Prostate gland (tissue), 2 donors: ENCODE measurements around the gene INAFM1. TPM values are rescaled to one million over a fixed set of nuclear protein-coding genes. Genes with fewer than 3 reads are reported as not detected.
A peak's percentile ranks its signal among the peaks of the same experiment; 100 is the strongest.
"Not testable (repeated sequence)": the region's sequence is repeated elsewhere in the genome, so short reads cannot be mapped to it uniquely, and the experiment has no call there.

ENCODE experiments used
- DNase-seq: peaks from one replicate; pipeline ENCODE4 v3.0.0-alpha.2; 2019; ENCODE audit warnings: low spot score
- H3K27ac ChIP-seq, 2 donors: fragments of 200-600 bp; sonication (generic); 2 replicates each; pipeline ENCODE4 v1.5.1; 2017 to 2019
- H3K27me3 ChIP-seq: fragments of 200-600 bp; sonication (generic); replicated peaks from 2 replicates; pipeline ENCODE4 v1.5.1; 2019; ENCODE audit not compliant: insufficient read depth
- H3K36me3 ChIP-seq, 2 donors: fragments of 200-600 bp; sonication (generic); 1 replicate in 1 of 2; 2 replicates in 1 of 2; pipeline versions ENCODE4 v1.5.1 to v1.8.1; 2017 to 2019
- H3K4me1 ChIP-seq: fragments of 200-600 bp; sonication (generic); replicated peaks from 2 replicates; pipeline ENCODE4 v1.5.1; 2019
- H3K4me3 ChIP-seq, 2 donors: fragments of 200-600 bp; sonication (generic); 2 replicates each; pipeline ENCODE4 v1.5.1; 2017 to 2019
- H3K9me3 ChIP-seq: fragments of 200-600 bp; sonication (generic); 2 replicates; pipeline ENCODE4 v1.5.1; 2017
- POLR2A ChIP-seq: fragments of 450-650 bp; IDR thresholded peaks from one replicate; pipeline ENCODE4 v1.6.1; 2016; ENCODE audit warnings: antibody characterized with exemption, mild to moderate bottlenecking
- POLR2AphosphoS5 ChIP-seq: sonication (generic); formaldehyde crosslinking; IDR thresholded peaks from one replicate; pipeline ENCODE4 v1.6.1; 2017; ENCODE audit warnings: antibody characterized with exemption
- WGBS: methylation state at CpG from one replicate; pipeline ENCODE4 v1.1.5; 2018; 5-methylcytosine and 5-hydroxymethylcytosine counted together
- intact Hi-C: fragments of 100-400 bp; cut with DNase I; formaldehyde crosslinking; loops from one replicate; pipeline ENCODE4 v1.14.2; 2022
- total RNA-seq, 2 donors: library from RNA; depleted of rRNA; stranded (reverse); fragments of >200 nt; gene quantifications; one replicate each; pipeline ENCODE4 v1.1.0, GENCODE V29; 2016
- TF ChIP-seq, protein P1 (sequence below), 4 experiments: fragments of 200-600 bp in 2 of 4; fragments of 450-650 bp in 2 of 4; sonication (generic) in 2 of 4; IDR thresholded peaks; 1 replicate in 3 of 4; 2 replicates in 1 of 4; pipeline ENCODE4 v1.5.1; 2016 to 2019; ENCODE audit warnings: antibody characterized with exemption in 4 of 4, mild to moderate bottlenecking in 2 of 4, moderate library complexity in 2 of 4

Gene INAFM1
- total RNA-seq, 2 donors from 2014 or later = 11.4 to 30.2 TPM

DNA sequence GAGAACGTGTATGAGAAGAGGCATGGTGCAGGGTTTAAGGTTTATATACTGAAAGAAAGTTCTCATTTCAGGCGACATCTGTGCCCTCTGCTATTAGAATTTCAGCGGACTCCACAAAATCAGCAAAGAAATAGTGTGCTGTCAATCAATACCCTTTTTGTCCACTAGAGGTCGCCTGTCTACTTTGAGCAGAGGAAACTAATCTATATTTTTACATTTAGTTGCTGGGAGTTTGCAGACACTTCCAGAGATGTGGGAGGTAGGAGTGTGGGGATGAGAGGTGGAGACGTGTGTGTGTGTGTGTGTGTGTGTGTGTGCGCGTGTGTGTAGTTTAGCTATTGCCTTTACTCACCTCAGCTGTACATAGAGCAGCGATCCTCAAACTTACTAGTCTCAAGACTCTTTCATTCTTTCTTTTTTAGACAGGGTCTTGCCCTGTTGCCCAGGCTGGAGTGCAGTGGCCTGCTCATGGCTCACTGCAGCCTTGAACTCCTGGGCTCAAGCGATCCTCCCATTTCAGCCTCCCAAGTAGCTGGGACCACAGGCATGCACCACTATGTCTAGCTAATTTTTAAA, 9.7 kb downstream of the INAFM1 start:
- Histone ChIP-seq H3K27me3 (no peaks in the 10 kb centered on the region), H3K36me3 (no peaks in the 10 kb centered on the region), H3K4me1 (no peaks in the 10 kb centered on the region), H3K27ac (no peak overlapping the region), H3K9me3 (no peaks in the 10 kb centered on the region), H3K4me3 (no peak overlapping the region)
- WGBS = 30% methylated on average over 9 of the region's 9 CpGs
- intact Hi-C loops = no loop called here
- TF ChIP-seq POLR2A = no peak
- TF ChIP-seq POLR2AphosphoS5 = no peak
- TF ChIP-seq, protein P1, sequence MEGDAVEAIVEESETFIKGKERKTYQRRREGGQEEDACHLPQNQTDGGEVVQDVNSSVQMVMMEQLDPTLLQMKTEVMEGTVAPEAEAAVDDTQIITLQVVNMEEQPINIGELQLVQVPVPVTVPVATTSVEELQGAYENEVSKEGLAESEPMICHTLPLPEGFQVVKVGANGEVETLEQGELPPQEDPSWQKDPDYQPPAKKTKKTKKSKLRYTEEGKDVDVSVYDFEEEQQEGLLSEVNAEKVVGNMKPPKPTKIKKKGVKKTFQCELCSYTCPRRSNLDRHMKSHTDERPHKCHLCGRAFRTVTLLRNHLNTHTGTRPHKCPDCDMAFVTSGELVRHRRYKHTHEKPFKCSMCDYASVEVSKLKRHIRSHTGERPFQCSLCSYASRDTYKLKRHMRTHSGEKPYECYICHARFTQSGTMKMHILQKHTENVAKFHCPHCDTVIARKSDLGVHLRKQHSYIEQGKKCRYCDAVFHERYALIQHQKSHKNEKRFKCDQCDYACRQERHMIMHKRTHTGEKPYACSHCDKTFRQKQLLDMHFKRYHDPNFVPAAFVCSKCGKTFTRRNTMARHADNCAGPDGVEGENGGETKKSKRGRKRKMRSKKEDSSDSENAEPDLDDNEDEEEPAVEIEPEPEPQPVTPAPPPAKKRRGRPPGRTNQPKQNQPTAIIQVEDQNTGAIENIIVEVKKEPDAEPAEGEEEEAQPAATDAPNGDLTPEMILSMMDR (IDR thresholded peaks at IDR 0.05) = peak; percentile 67 to 88 (median 80)
- peak; percentile 48 for DNase-seq

DNA sequence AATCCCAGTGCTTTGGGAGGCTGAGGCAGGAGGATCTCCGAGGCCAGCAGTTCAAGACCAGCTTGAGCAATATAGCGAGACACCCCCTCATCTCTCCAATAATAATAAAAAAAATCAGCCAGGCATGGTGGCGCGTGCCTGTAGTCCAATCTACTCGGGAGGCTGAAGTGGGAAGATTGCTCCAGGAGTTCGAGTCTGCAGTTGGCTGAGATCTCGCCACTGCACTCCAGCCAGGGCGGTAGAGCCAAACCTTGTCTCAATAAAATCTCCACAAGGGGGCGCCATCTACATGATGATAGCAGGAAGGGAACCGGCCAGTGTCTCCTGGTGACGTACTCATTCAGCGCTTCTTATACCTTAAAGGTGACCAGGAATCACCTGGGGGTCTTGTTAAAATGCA, 21.4 kb downstream of the INAFM1 start:
- H3K9me3 ChIP-seq = no peaks in the 10 kb centered on the region
- H3K4me3 ChIP-seq = no peak overlapping the region
- H3K36me3 ChIP-seq = no peaks in the 10 kb centered on the region
- H3K4me1 ChIP-seq = no peaks in the 10 kb centered on the region
- H3K27ac ChIP-seq = no peak overlapping the region
- TF ChIP-seq POLR2A (no peak), POLR2AphosphoS5 (peak; percentile 14)
- TF ChIP-seq, protein P1 (IDR thresholded peaks at IDR 0.05) = peak; percentile 23 to 81 (median 67)
- peak; percentile 75 for DNase-seq
- no peaks in the 10 kb centered on the region for H3K27me3 ChIP-seq
- 28% methylated on average over 12 of the region's 12 CpGs for WGBS
- intact Hi-C loops = loop anchor here (10.0 kb wide), 2 partner anchors 129 to 409 kb away; no protein-coding TSS in a partner anchor

DNA sequence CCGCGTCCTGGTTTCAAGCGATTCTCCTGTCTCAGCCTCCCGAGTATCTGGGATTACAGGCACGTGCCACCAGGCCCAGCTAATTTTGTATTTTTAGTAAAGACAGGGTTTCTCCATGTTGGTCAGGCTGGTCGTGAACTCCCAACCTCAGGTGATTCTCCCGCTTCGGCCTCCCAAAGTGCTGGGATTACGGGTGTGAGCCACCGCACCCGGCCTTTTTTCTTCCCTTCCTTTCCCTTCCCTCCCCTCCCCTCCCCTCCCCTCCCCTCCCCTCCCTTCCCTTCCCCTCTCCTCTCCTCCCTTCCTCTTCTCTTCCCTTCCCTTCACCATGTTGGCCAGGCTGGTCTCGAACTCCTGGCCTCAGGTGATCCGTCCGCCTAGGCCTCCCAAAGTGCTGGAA, 26.2 kb downstream of the INAFM1 start:
- H3K4me3 ChIP-seq, DNase-seq, H3K9me3 ChIP-seq, intact Hi-C loops, H3K27me3 ChIP-seq, H3K4me1 ChIP-seq, H3K27ac ChIP-seq, H3K36me3 ChIP-seq: not testable (repeated sequence)
- WGBS = 92% methylated on average over 14 of the region's 14 CpGs

DNA sequence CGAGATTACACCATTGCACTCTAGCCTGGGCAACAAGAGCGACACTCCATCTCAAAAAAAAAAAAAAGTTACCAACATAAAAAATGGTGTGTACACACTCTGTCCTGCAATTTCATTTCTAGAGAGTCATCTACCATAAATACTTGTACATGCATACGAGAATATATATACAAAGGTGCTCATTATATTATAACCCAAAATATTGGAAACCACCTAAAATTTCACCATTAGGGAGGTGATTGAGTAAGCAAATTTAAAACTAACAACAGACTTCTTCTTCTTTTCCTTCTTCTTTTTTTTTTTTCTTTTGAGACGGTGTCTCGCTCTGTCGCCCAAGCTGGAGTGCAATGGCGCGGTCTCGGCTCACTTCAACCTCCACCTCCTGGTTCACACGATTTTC, 27.6 kb downstream of the INAFM1 start:
- H3K27me3 ChIP-seq = no peaks in the 10 kb centered on the region
- no peaks in the 10 kb centered on the region for H3K4me1 ChIP-seq
- no peak overlapping the region for H3K4me3 ChIP-seq
- TF ChIP-seq, protein P1 (IDR thresholded peaks at IDR 0.05) = no peak
- TF ChIP-seq POLR2AphosphoS5 = no peak
- no peak for TF ChIP-seq POLR2A
- 93% methylated on average over 10 of the region's 10 CpGs for WGBS
- H3K36me3 ChIP-seq = no peaks in the 10 kb centered on the region
- H3K9me3 ChIP-seq = no peaks in the 10 kb centered on the region
- no peak for DNase-seq
- intact Hi-C loops = no loop called here
- H3K27ac ChIP-seq = no peak overlapping the region

DNA sequence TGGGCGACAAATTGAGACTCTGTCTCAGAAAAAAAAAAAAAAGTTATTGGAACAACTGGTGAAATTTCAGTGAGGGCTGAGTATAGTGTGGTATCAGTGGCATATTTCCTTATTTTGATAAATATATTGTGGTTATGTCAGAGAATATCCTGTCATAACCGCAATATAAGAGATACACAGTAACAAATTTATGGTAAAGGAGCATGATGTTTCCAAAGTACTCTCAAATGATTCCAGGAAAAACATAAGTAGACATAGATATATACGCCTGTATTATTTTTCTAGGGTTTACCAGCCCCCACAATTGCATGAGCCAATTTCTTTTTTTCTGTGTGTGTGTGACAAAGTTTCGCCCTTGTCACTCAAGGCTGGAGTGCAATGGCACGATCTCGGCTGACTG, 29.3 kb downstream of the INAFM1 start:
- H3K9me3 ChIP-seq = no peaks in the 10 kb centered on the region
- no peaks in the 10 kb centered on the region for H3K36me3 ChIP-seq
- DNase-seq = no peak
- no peak overlapping the region for H3K27ac ChIP-seq
- H3K4me3 ChIP-seq = no peak overlapping the region
- no peaks in the 10 kb centered on the region for H3K27me3 ChIP-seq
- H3K4me1 ChIP-seq = no peaks in the 10 kb centered on the region
- intact Hi-C loops = no loop called here
- TF ChIP-seq POLR2A (no peak), POLR2AphosphoS5 (no peak)
- TF ChIP-seq, protein P1 (IDR thresholded peaks at IDR 0.05) = no peak
- 81% methylated on average over 6 of the region's 6 CpGs for WGBS
